Liver (tissue), 9 donors: ENCODE measurements around the gene TMEM108. TPM values are rescaled to one million over a fixed set of nuclear protein-coding genes. Genes with fewer than 3 reads are reported as not detected.

Source experiments
- DNase-seq: peaks from one replicate; pipeline ENCODE4 v3.0.0-alpha.2; 2017; ENCODE audit warnings: low spot score
- H3K27ac ChIP-seq, 2 donors: one replicate each; pipeline ENCODE4 v1.7.0; 2013; ENCODE audit warnings: inconsistent platforms in 2 of 2, low read length in 2 of 2, control low read depth in 1 of 2, low read depth in 1 of 2, mild to moderate bottlenecking in 1 of 2
- H3K27me3 ChIP-seq, 4 donors: one replicate each; pipeline versions ENCODE4 v1.6.1 to v1.7.0; 2013; ENCODE audit warnings: low read length in 3 of 4, inconsistent platforms in 1 of 4, mild to moderate bottlenecking in 1 of 4, moderate library complexity in 1 of 4; ENCODE audit not compliant: control insufficient read depth in 4 of 4, insufficient read depth in 4 of 4
- H3K36me3 ChIP-seq, 4 donors: one replicate each; pipeline versions ENCODE4 v1.6.1 to v1.7.0; 2013; ENCODE audit warnings: low read length in 3 of 4, mild to moderate bottlenecking in 3 of 4, low read depth in 1 of 4, moderate library complexity in 1 of 4; ENCODE audit not compliant: control insufficient read depth in 4 of 4, insufficient read depth in 3 of 4
- H3K4me1 ChIP-seq, 4 donors: one replicate each; pipeline versions ENCODE4 v1.6.1 to v1.7.0; 2013; ENCODE audit warnings: low read length in 3 of 4, mild to moderate bottlenecking in 3 of 4, moderate library complexity in 1 of 4; ENCODE audit not compliant: control insufficient read depth in 4 of 4, insufficient read depth in 4 of 4
- H3K4me3 ChIP-seq, 3 donors: one replicate each; pipeline versions ENCODE4 v1.6.1 to v1.7.0; 2013; ENCODE audit warnings: low read length in 3 of 3, control low read depth in 1 of 3, low read depth in 1 of 3, mild to moderate bottlenecking in 1 of 3
- H3K9ac ChIP-seq, 2 donors: one replicate each; pipeline ENCODE4 v1.7.0; 2013; ENCODE audit warnings: low read length in 2 of 2, mild to moderate bottlenecking in 2 of 2, moderate library complexity in 2 of 2, control low read depth in 1 of 2, low read depth in 1 of 2
- H3K9me3 ChIP-seq, 4 donors: one replicate each; pipeline versions ENCODE4 v1.6.1 to v1.7.0; 2013; ENCODE audit warnings: low read length in 3 of 4; ENCODE audit not compliant: control insufficient read depth in 4 of 4
- ATF3 ChIP-seq: IDR thresholded peaks from 2 replicates; pipeline ENCODE4 v1.6.1; 2016; ENCODE audit warnings: antibody characterized with exemption
- CTCF ChIP-seq: fragments of 150-350 bp; IDR thresholded peaks from 2 replicates; pipeline ENCODE4 v1.5.1; 2017; ENCODE audit warnings: improper control_type of control experiment, low read depth, low read length; ENCODE audit not compliant: missing input control
- EGR1 ChIP-seq, 2 donors: IDR thresholded peaks; 2 replicates each; pipeline ENCODE4 v1.6.1; 2016 to 2018; ENCODE audit warnings: antibody characterized with exemption in 2 of 2, low read depth in 2 of 2
- FOXA1 ChIP-seq: IDR thresholded peaks from 2 replicates; pipeline ENCODE4 v1.6.1; 2016; ENCODE audit warnings: antibody characterized with exemption
- FOXA2 ChIP-seq: IDR thresholded peaks from 2 replicates; pipeline ENCODE4 v1.6.1; 2016; ENCODE audit warnings: antibody characterized with exemption
- GABPA ChIP-seq, 2 donors: IDR thresholded peaks in 1 of 2; conservative IDR thresholded peaks in 1 of 2; 2 replicates each; pipeline ENCODE4 v1.6.1; 2016; ENCODE audit warnings: antibody characterized with exemption in 2 of 2, mild to moderate bottlenecking in 1 of 2, moderate library complexity in 1 of 2
- HNF4A ChIP-seq, 2 donors: conservative IDR thresholded peaks; 2 replicates each; pipeline ENCODE4 v1.6.1; 2016; ENCODE audit warnings: antibody characterized with exemption in 2 of 2, mild to moderate bottlenecking in 2 of 2
- HNF4G ChIP-seq: IDR thresholded peaks from 2 replicates; pipeline ENCODE4 v1.6.1; 2016; ENCODE audit warnings: antibody characterized with exemption
- JUND ChIP-seq, 2 donors: IDR thresholded peaks; 2 replicates each; pipeline ENCODE4 v1.6.1; 2016; ENCODE audit warnings: antibody characterized with exemption in 2 of 2
- MAX ChIP-seq: IDR thresholded peaks from 2 replicates; pipeline ENCODE4 v1.6.1; 2016; ENCODE audit warnings: antibody characterized with exemption
- NR2F2 ChIP-seq: IDR thresholded peaks from 2 replicates; pipeline ENCODE4 v1.6.1; 2016; ENCODE audit warnings: antibody characterized with exemption
- RAD21 ChIP-seq, 2 donors: IDR thresholded peaks; 2 replicates each; pipeline ENCODE4 v1.6.1; 2016; ENCODE audit warnings: antibody characterized with exemption in 2 of 2, mild to moderate bottlenecking in 2 of 2
- REST ChIP-seq: IDR thresholded peaks from 2 replicates; pipeline ENCODE4 v1.6.1; 2016; ENCODE audit warnings: antibody characterized with exemption, mild to moderate bottlenecking
- RXRA ChIP-seq, 2 donors: IDR thresholded peaks; 2 replicates each; pipeline ENCODE4 v1.6.1; 2017 to 2018; ENCODE audit warnings: antibody characterized with exemption in 2 of 2, mild to moderate bottlenecking in 1 of 2
- SP1 ChIP-seq: IDR thresholded peaks from 2 replicates; pipeline ENCODE4 v1.6.1; 2018; ENCODE audit warnings: antibody characterized with exemption, mild to moderate bottlenecking
- TAF1 ChIP-seq: conservative IDR thresholded peaks from 2 replicates; pipeline ENCODE4 v1.6.1; 2016; ENCODE audit warnings: antibody characterized with exemption, mild to moderate bottlenecking
- YY1 ChIP-seq: IDR thresholded peaks from 2 replicates; pipeline ENCODE4 v1.6.1; 2016; ENCODE audit warnings: antibody characterized with exemption, mild to moderate bottlenecking
- ZBTB33 ChIP-seq: IDR thresholded peaks from 2 replicates; pipeline ENCODE4 v1.6.1; 2016; ENCODE audit warnings: antibody characterized with exemption
- WGBS: extraction: QIAGEN DNeasy Blood & Tissue Kit; methylation state at CpG from one replicate; pipeline ENCODE4 v1.1.7; 2013; 5-methylcytosine and 5-hydroxymethylcytosine counted together
- polyA plus RNA-seq, 2 donors: library from polyadenylated mRNA; stranded (reverse) in 1 of 2; unstranded in 1 of 2; fragments of 200-250 nt in 1 of 2; fragments of >200 nt in 1 of 2; fragmentation: Nextera tagmentation in 1 of 2; extraction: Ambion mirVana in 1 of 2; gene quantifications; one replicate each; pipeline versions ENCODE4 v1.2.1 to v1.2.3, GENCODE V29; 2013 to 2015
- total RNA-seq, 2 donors: library from RNA; depleted of rRNA; stranded (reverse); fragments of >200 nt; gene quantifications; one replicate each; pipeline ENCODE4 v1.2.3, GENCODE V29; 2014
- donor health status: healthy.
- donor health status: healthy.
- donor health status: healthy.
- donor health status: healthy.
- donor health status: healthy.

The TMEM108 gene
- total RNA-seq (not detected), polyA plus RNA-seq (under 1 TPM; 0.05 to 0.10 TPM)

- Histone ChIP-seq H3K27me3 (peaks cover 0 to 18% (median 7%) of the 10 kb centered on the region in 4 donors), H3K36me3 (no peaks in the 10 kb centered on the region), H3K4me1 (peaks cover 5 to 16% (median 8%) of the 10 kb centered on the region in 4 donors), H3K9me3 (no peaks in the 10 kb centered on the region), H3K27ac (no peak within 1 kb of the TSS), H3K9ac (no peak within 1 kb of the TSS), H3K4me3 (peak within 1 kb of the TSS; percentile 36 to 52 (median 50))
- DNase-seq = peak; percentile 51
- WGBS = 6% methylated on average over 57 of the region's 57 CpGs
- TF ChIP-seq FOXA2 (no peak), SP1 (no peak), FOXA1 (no peak), CTCF (no peak), RAD21 (IDR thresholded peaks at IDR 0.05) (no peak), HNF4G (no peak), GABPA (IDR thresholded peaks at IDR 0.05 in 1 of 2, conservative IDR thresholded peaks at IDR 0.05 in 1 of 2) (no peak), YY1 (no peak), RXRA (IDR thresholded peaks at IDR 0.05) (no peak), EGR1 (IDR thresholded peaks at IDR 0.05; ENCODE audit: low read depth in 2 of 2) (no peak), ATF3 (no peak), ZBTB33 (no peak), REST (no peak), HNF4A (conservative IDR thresholded peaks at IDR 0.05) (no peak), NR2F2 (no peak), JUND (IDR thresholded peaks at IDR 0.05) (no peak), TAF1 (no peak), MAX (no peak)
These were observed at the start of gene TMEM108 for GRCh38 chr3:133038089-133038730. Gene TMEM108, plus strand, starts transcription at chr3:133038391.
